ENCODE data around the gene OR4E2. TPM values are rescaled to one million over a fixed set of nuclear protein-coding genes. Genes with fewer than 3 reads are reported as not detected.

The OR4E2 gene
- total and polyA plus RNA-seq, 4 experiments from 2014 or later: not detected

DNA sequence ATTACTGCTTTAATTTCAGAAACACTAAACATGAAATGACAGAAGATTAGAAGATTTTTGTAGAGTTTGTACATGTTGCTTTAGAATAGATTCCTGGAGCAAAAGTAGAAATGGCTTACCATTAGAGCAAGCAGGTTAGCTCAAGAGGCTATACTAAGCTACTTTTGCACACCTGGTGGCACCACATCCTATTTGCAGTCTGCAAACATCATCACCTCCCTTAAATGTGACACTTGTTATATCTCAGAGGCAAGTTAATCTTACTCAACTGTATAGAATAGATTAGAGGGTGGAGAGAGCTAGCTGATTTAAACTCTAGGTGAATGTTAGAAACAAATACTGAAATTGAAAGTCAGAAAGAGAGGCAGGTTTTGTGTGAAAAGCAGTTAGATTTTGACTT is 50.7 kb downstream of the OR4E2 start:
- CTCF ChIA-PET (ENCODE audit: partially characterized antibody): no interaction called here
- H3K27ac Mint-ChIP-seq: peak overlapping the region in 1 of 7 donors; percentile 32
- POLR2A ChIA-PET (ENCODE audit: partially characterized antibody): no interaction called here

DNA sequence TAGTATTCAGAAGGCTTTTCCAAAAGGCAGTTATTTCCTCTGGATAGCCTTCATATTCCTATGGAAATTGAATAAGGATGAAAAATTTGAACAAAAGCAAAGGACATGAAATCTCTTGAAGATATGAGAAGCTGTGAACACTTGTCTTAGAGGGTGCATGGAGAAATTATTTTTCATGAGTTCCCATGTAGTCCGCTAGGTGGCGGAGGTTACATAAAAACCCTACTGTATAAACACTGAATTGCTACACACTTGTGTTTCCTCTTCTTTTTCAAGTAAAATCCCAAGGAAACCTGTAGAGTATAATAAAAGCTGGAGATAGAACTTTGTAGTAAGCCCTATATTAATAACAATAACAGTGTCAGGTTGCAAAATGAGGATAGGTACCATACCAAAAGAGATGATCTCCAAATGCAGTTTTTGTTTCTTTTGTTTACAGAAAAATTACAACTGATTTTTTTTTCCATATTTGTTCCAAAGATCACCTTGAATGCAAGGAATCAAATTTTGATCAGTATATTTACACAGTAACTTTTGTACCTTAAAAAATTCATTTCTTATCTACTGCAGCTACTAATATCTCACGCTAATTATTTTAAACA is 57.8 kb downstream of the OR4E2 start:
- intact Hi-C loops (cut with micrococcal nuclease): loop anchor here (1.0 to 5.0 kb wide), 2 partner anchors 38 to 846 kb away; no protein-coding TSS in a partner anchor
- DNase-seq: peak in 2 of 5 donors; percentile 35 to 43
- peaks cover 0 to 11% (median 1%) of the 10 kb centered on the region in 8 donors for H3K9me3 Mint-ChIP-seq
- ChIA-PET POLR2A (ENCODE audit: partially characterized antibody) (interaction anchor here (0.7 to 1.9 kb wide), 5 partner anchors 38 to 859 kb away, joined by 3 to 9 read pairs (median 7); no protein-coding TSS in a partner anchor), CTCF (ENCODE audit: partially characterized antibody) (interaction anchor here (0.8 to 3.9 kb wide), 6 partner anchors 9 to 858 kb away, joined by 3 to 34 read pairs (median 8); no protein-coding TSS in a partner anchor)
- peaks cover 0 to 3% of the 10 kb centered on the region in 2 donors for H3K36me3 Mint-ChIP-seq
- H3K36me3 ChIP-seq (ENCODE audit: insufficient read depth, low read length): no peaks in the 10 kb centered on the region
- peak overlapping the region in 6 of 8 donors; percentile 7 to 74 (median 60) for H3K4me3 Mint-ChIP-seq
- H3K9me3 ChIP-seq (ENCODE audit: control insufficient read depth in 1 of 2, low read length in 2 of 2): no peaks in the 10 kb centered on the region
- no peaks in the 10 kb centered on the region for H3K4me1 ChIP-seq (ENCODE audit: insufficient read depth, low read length)
- H3K27me3 ChIP-seq (ENCODE audit: insufficient read depth, low read length): no peaks in the 10 kb centered on the region
- peaks cover 0 to 15% (median 3%) of the 10 kb centered on the region in 4 donors for H3K4me1 Mint-ChIP-seq
- peak overlapping the region; percentile 1 for H3K27ac ChIP-seq (ENCODE audit: low read depth, low read length)
- peak overlapping the region in 4 of 7 donors; percentile 56 to 84 (median 80) for H3K27ac Mint-ChIP-seq
- H3K27me3 Mint-ChIP-seq: peaks cover 12 to 23% of the 10 kb centered on the region in 2 donors
- no peak overlapping the region for H3K4me3 ChIP-seq (ENCODE audit: low read length in 2 of 2)

More for the DNA sequence above, 50.7 kb downstream of the OR4E2 start:
- Histone ChIP-seq H3K9me3 (ENCODE audit: control insufficient read depth in 1 of 2, low read length in 2 of 2) (no peaks in the 10 kb centered on the region), H3K27me3 (ENCODE audit: insufficient read depth, low read length) (no peaks in the 10 kb centered on the region), H3K27ac (ENCODE audit: low read depth, low read length) (no peak overlapping the region), H3K36me3 (ENCODE audit: insufficient read depth, low read length) (no peaks in the 10 kb centered on the region), H3K4me1 (ENCODE audit: insufficient read depth, low read length) (peaks cover 17% of the 10 kb centered on the region), H3K4me3 (ENCODE audit: low read length in 2 of 2) (no peak overlapping the region)
- Mint-ChIP-seq H3K9me3 (peaks cover 0 to 11% (median 1%) of the 10 kb centered on the region in 8 donors), H3K36me3 (no peaks in the 10 kb centered on the region), H3K4me3 (no peak overlapping the region), H3K27me3 (peaks cover 4 to 7% of the 10 kb centered on the region in 2 donors), H3K4me1 (peaks cover 10 to 23% (median 16%) of the 10 kb centered on the region in 4 donors)
- intact Hi-C loops (cut with micrococcal nuclease): loop anchor here (2.0 kb wide), 1 partner anchor 64 kb away; no protein-coding TSS in a partner anchor
- no peak for DNase-seq

DNA sequence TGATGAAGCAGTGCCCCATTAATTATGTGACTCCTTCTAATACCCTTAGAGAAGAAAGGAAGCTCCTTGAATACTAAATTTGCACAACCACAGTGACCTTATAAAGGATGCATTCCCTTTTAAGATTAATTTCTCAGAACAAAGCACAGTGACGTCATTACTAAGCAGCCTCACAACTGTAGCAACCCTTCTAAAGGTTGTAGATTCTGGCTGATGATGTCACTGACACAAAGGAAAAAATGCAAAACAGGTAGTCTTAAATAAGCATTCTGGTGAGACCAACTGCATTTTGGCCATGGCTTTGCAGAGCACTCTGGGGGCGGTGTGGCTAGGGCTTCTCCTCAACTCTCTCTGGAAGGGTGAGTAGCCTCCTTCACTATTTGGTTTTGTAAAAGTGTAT is 58.4 kb downstream of the OR4E2 start:
- H3K9me3 Mint-ChIP-seq: peaks cover 0 to 9% (median 1%) of the 10 kb centered on the region in 8 donors
- H3K4me1 Mint-ChIP-seq: peaks cover 0 to 15% (median 3%) of the 10 kb centered on the region in 4 donors
- Histone ChIP-seq H3K27me3 (ENCODE audit: insufficient read depth, low read length) (no peaks in the 10 kb centered on the region), H3K9me3 (ENCODE audit: control insufficient read depth in 1 of 2, low read length in 2 of 2) (no peaks in the 10 kb centered on the region), H3K36me3 (ENCODE audit: insufficient read depth, low read length) (no peaks in the 10 kb centered on the region), H3K27ac (ENCODE audit: low read depth, low read length) (peak overlapping the region; percentile 36), H3K4me1 (ENCODE audit: insufficient read depth, low read length) (no peaks in the 10 kb centered on the region), H3K4me3 (ENCODE audit: low read length in 2 of 2) (no peak overlapping the region)
- H3K36me3 Mint-ChIP-seq: peaks cover 0 to 3% of the 10 kb centered on the region in 2 donors
- intact Hi-C loops (cut with micrococcal nuclease): loop anchor here (5.0 kb wide), 1 partner anchor 845 kb away; no protein-coding TSS in a partner anchor
- peaks cover 14 to 28% of the 10 kb centered on the region in 2 donors for H3K27me3 Mint-ChIP-seq
- POLR2A ChIA-PET (ENCODE audit: partially characterized antibody): interaction anchor here (0.6 to 1.9 kb wide), 5 partner anchors 10 to 858 kb away, joined by 3 to 9 read pairs (median 7); no protein-coding TSS in a partner anchor
- H3K4me3 Mint-ChIP-seq: peak overlapping the region in 7 of 8 donors; percentile 63 to 74 (median 70)
- peak overlapping the region in 6 of 7 donors; percentile 64 to 84 (median 72) for H3K27ac Mint-ChIP-seq
- CTCF ChIA-PET (ENCODE audit: partially characterized antibody): interaction anchor here (0.8 to 3.9 kb wide), 7 partner anchors 10 to 858 kb away, joined by 3 to 34 read pairs (median 8); no protein-coding TSS in a partner anchor
- DNase-seq: peak in 3 of 5 donors; percentile 39 to 44 (median 39)

DNA sequence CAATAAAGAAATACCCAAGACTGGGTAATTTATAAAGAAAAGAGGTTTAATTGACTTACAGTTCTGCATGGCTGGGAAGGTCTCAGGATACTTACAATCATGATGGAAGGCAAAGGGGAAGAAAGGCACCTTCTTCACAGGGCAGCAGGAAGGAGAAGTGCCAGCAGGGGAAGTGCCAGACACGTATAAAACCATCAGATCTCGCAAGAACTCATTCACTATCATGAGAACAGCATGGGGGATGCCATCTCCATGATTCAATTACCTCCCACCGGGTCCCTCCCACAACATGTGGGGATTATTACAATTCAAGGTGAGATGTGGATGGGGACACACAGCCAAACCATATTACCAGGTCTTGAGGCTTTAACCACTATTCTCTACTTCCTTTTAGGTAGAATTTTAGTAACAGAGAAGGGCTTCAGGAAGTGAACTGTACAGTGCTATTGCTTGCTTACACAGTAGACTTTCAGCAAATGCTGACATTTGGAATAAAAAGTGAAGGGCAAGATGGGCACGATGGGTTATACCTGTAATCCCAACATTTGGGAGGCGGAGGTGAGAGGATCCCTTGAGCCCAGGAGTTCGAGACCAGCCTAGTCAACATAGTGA is 60.8 kb downstream of the OR4E2 start:
- Mint-ChIP-seq H3K9me3 (peaks cover 0 to 3% (median 0%) of the 10 kb centered on the region in 8 donors), H3K27ac (peak overlapping the region in 4 of 7 donors; percentile 69 to 83 (median 80)), H3K4me3 (peak overlapping the region in 7 of 8 donors; percentile 47 to 74 (median 58)), H3K4me1 (peaks cover 0 to 15% (median 5%) of the 10 kb centered on the region in 4 donors), H3K27me3 (peaks cover 10 to 35% of the 10 kb centered on the region in 2 donors), H3K36me3 (peaks cover 0 to 3% of the 10 kb centered on the region in 2 donors)
- Histone ChIP-seq H3K9me3 (ENCODE audit: control insufficient read depth in 1 of 2, low read length in 2 of 2) (no peaks in the 10 kb centered on the region), H3K4me3 (ENCODE audit: low read length in 2 of 2) (no peak overlapping the region), H3K27me3 (ENCODE audit: insufficient read depth, low read length) (no peaks in the 10 kb centered on the region), H3K36me3 (ENCODE audit: insufficient read depth, low read length) (no peaks in the 10 kb centered on the region), H3K4me1 (ENCODE audit: insufficient read depth, low read length) (no peaks in the 10 kb centered on the region), H3K27ac (ENCODE audit: low read depth, low read length) (no peak overlapping the region)
- ChIA-PET POLR2A (ENCODE audit: partially characterized antibody) (interaction anchor here (2.1 kb wide), 1 partner anchor 9 kb away, joined by 10 read pairs; no protein-coding TSS in a partner anchor), CTCF (ENCODE audit: partially characterized antibody) (interaction anchor here (0.8 kb wide), 1 partner anchor 9 kb away, joined by 3 read pairs; no protein-coding TSS in a partner anchor)
- DNase-seq: peak in 2 of 5 donors; percentile 12 to 42
- intact Hi-C loops (cut with micrococcal nuclease): loop anchor here (5.0 kb wide), 1 partner anchor 843 kb away; no protein-coding TSS in a partner anchor

Other genes starting within 250 kb of the OR4E2 start
- 100 to 1,000 TPM; 131 to 132 TPM for gene CHD8, start 197.7 kb upstream of the OR4E2 start, total RNA-seq
- gene CHD8, start 197.7 kb upstream of the OR4E2 start, polyA plus RNA-seq: 10 to 100 TPM in 1 of 2 donors, 1 to 10 TPM in 1; 10.0 to 38.4 TPM
- 10 to 100 TPM; 29.3 to 30.4 TPM for gene RAB2B, start 176.9 kb upstream of the OR4E2 start, total RNA-seq
- 10 to 100 TPM in 1 of 2 donors, 1 to 10 TPM in 1; 8.3 to 14.9 TPM for gene RAB2B, start 176.9 kb upstream of the OR4E2 start, polyA plus RNA-seq
- 10 to 100 TPM; 83.6 to 86.0 TPM for gene TOX4, start 176.6 kb upstream of the OR4E2 start, total RNA-seq
- 10 to 100 TPM; 81.8 to 86.2 TPM for gene TOX4, start 176.6 kb upstream of the OR4E2 start, polyA plus RNA-seq
- gene METTL3, start 142.5 kb upstream of the OR4E2 start, total RNA-seq: 10 to 100 TPM; 93.4 to 98.9 TPM
- gene METTL3, start 142.5 kb upstream of the OR4E2 start, polyA plus RNA-seq: 10 to 100 TPM; 20.1 to 27.7 TPM
- gene SALL2, start 127.5 kb upstream of the OR4E2 start, total RNA-seq: 1 to 10 TPM; 6.5 to 6.6 TPM
- 1 to 10 TPM in 1 of 2 donors, under 1 TPM in 1; 0.42 to 2.7 TPM for gene SALL2, start 127.5 kb upstream of the OR4E2 start, polyA plus RNA-seq
- gene OR10G3, start 73.8 kb upstream of the OR4E2 start, total RNA-seq: not detected
- gene OR10G3, start 73.8 kb upstream of the OR4E2 start, polyA plus RNA-seq: not detected
- gene OR10G2, start 18.9 kb upstream of the OR4E2 start, total RNA-seq: not detected
- not detected for gene OR10G2, start 18.9 kb upstream of the OR4E2 start, polyA plus RNA-seq
- gene OR4E1, start 20.0 kb downstream of the OR4E2 start, total RNA-seq: not detected
- under 1 TPM in 1 of 2 donors, not detected in 1; 0.22 TPM for gene OR4E1, start 20.0 kb downstream of the OR4E2 start, polyA plus RNA-seq

Data from CD4-positive, alpha-beta memory T cell (primary cell).